Activated CD8-positive, alpha-beta memory T cell treated with anti-CD3 and anti-CD28 coated beads, Interleukin-2, amount 50 U/mL, for 48 hours (primary cell): Measurements from ENCODE around the gene NCOA5.

Source experiments
- DNase-seq: peaks from one replicate; pipeline ENCODE4 v3.0.0-alpha.2; 2020

Gene NCOA5

GRCh38 chr20:46089417-46090388, at the start of gene NCOA5:
Gene NCOA5 (minus strand): TSS chr20:46089962. CDS start chr20:46079424, 10,538 bp downstream.
- DNase-seq = peak; percentile 94

DNA sequence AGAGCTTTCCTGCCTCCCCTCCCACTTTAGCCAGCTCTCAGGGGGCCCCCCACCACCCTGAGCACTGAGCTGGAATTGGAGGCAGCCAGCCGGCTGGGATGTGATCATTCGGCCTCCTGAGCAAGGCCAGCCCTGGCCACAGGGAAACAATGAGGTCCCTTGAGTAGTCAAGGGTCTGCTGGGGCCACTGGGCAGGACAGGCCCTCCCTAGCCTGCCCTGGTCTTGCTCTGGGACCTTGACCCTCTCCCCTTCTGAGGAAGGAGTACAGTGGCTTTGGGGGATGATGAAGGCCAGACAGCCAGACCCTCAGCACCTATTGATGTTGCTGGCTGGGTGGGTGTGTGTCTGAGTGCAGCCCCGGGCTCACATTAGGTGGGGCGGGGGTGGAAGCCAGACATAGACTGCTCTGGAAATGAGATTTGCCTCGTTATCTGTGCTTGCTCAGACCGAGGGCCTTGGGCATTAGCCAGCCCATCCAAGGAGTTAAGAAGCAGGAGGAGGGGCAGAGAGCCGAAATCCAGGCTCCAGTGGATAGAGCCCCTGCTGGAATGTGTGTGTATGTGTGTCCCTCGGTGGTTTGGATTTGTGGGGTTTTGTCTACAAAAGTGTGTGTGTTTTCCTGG, 49.6 kb upstream of the NCOA5 start:
- no peak for DNase-seq

- DNase-seq = no peak
Measured at GRCh38 chr20:46137816-46138215, 48.1 kb upstream of the NCOA5 start.

GRCh38 chr20:46135856-46136633, 46.3 kb upstream of the NCOA5 start:
- DNase-seq = no peak

DNA sequence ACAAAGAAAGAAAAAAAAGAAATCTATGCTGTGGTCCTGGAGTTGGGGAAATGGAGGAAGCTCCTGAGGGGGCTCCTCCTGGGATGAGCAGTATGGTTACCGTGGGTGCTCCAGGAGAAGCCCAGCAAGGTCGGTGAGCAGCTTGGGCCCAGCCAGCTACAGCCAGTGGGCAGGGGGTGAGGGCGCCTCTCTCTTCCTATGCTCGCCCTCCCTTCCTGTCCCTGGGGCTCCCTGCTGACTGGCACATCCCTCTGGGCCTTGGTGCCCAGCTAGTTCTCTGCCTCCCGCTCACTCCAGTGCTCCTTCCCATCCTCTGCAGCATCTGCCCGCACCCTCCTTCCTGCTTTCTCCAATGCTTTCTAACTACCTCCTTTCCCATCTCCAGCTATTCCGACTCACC, 45.0 kb upstream of the NCOA5 start:
- no peak for DNase-seq

DNA sequence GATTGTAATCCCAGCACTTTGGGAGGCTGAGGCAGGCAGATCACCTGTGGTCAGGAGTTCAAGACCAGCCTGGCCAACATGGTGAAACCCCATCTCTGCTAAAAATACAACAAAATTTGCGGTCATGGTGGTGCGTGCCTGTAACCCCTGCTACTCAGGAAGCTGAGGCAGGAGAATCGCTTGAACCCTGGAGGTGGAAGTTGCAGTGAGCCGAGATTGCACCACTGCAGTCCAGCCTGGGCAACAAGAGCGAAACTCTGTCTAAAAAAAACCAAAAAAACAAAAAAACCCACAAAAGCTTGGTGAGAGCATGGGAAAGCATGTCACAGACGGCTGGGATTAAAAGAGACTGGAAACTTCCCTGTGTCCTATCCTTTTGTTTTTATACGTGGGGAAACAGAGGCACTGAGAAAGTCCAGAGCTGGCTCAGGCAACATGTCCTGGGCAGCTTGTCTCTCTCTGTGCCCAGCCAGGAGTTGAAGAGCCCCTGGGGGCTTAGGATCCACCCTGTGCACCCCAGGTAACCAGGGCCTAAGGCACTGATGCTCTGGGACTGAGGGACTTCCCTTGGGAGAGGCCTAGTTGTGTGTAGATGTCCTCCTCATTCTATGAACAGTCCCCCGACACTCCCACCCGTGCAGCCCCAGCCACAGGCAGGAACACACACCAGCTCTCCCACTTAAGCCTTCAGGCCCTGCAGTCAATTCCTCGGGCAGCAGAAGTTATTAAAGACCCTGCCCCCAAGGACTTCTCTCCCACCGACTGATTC, 44.3 kb upstream of the NCOA5 start:
- no peak for DNase-seq

GRCh38 chr20:46132705-46133120, 43.0 kb upstream of the NCOA5 start:
- DNase-seq = peak; percentile 88

GRCh38 chr20:46131396-46131795, 41.6 kb upstream of the NCOA5 start:
- no peak for DNase-seq

GRCh38 chr20:46130534-46130933, 40.8 kb upstream of the NCOA5 start:
- no peak for DNase-seq

GRCh38 chr20:46129955-46130481, 40.3 kb upstream of the NCOA5 start:
- no peak for DNase-seq

- no peak for DNase-seq
Measured at GRCh38 chr20:46128310-46129151, 38.8 kb upstream of the NCOA5 start.

- no peak for DNase-seq
Measured at GRCh38 chr20:46127396-46128010, 37.7 kb upstream of the NCOA5 start.

DNA sequence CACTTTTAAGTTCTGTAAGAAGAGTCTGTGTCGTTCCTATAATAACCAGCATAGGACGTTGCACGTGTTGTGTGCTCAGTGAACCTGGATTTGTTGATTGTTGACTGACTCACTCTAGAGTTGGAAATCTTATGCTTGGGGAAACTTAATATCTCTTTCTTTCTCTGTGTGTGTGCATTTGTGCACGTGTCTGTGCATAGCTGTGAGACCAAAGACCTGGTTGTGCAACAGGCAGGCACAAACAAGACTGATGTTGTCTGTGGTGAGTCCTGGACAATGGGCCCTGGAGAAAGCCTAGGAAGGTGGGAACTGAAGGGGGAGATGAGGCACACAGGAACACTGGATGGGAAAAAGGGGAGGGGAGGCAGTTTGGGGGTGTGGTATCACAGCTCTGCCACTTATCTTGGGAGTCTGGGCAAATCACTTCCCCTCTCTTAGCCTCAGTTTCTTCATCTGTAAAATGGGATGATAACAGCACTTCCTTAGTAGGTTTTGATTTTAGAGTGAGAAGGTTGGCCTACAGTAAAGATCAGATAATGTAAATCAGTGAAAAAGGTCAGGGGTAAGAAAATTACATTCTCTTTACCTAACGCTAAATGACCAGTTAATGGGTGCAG, 36.8 kb upstream of the NCOA5 start:
- no peak for DNase-seq

DNA sequence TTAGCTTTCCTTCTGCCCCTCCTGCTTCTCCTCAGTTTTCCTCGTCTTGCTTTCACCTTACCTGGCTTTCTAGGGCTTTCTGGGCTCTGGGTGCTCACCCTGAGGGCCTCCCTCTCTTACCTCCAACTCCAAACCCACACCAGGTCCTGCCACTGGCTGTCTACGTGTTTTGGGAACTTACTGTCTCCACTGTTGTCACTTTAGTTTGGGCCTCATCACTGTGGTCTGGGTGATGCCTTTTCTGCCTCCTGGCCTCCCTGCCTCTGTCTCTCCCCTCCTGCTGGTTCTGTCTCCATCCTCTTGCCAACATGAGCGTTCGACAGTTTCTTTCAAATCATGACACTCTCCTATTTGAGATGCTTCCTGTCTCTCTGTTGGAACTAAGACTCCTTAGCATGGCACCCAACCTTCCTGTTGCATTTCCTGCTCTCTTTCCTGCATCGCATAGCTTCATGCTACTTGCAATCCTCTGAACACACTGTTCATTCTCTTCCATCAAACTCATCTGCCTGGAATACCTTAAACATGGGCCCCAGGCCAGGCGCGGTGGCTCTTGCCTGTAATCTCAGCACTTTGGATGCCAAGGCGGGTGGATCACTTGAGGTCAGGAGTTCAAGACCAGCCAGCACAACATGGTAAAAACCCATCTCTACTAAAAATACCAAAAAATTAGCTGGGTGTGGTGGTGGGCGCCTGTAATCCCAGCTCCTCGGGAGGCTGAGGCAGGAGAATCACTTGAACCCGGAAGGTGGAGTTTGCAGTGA, 33.9 kb upstream of the NCOA5 start:
- DNase-seq = no peak

GRCh38 chr20:46122516-46123481, 33.0 kb upstream of the NCOA5 start:
- DNase-seq = no peak

- no peak for DNase-seq
Measured at GRCh38 chr20:46122071-46122470, 32.3 kb upstream of the NCOA5 start.

GRCh38 chr20:46121184-46121930, 31.6 kb upstream of the NCOA5 start:
- DNase-seq = no peak

DNA sequence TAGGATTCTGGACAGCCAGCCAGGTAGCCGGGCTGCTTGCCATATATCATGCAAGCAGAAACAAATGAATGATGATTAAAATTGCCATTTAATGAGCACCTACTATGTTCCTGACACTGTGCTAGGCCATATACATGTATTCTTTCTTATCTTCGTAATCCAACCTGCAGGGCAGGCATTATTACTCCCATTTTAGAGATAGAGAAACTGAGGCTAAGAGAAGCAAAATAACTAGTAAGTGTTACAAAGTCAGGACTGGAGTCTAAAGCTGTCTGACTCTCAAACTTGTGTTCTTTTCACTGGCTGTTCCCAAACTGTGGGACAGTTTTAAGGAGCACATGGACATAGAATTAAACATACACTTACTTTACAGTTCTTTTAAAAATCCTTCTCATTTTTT, 30.4 kb upstream of the NCOA5 start:
- DNase-seq = no peak
